ENCODE data around the gene SAPCD2.

The SAPCD2 gene

DNA sequence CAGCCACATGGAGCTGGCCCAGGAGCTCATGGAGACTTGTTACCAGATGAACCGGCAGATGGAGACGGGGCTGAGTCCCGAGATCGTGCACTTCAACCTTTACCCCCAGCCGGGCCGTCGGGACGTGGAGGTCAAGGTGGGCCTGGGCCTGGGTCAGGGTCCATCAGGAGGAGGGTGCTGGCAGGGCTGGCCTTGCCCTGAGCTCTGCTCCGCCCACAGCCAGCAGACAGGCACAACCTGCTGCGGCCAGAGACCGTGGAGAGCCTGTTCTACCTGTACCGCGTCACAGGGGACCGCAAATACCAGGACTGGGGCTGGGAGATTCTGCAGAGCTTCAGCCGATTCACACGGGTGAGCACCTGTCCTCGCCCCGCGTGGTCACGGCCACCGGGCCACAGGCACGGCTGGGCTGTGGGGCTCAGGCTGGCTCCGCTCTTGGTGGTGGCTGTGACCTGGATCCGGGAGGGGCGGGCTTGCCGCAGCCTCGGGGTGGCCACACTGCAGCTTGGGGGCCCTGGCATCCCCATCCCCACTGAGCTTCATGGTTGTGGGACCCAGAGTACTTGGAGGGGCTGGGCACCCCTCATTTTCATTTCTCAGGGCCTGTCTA is 37.1 kb upstream of the SAPCD2 start:
- in situ Hi-C loops (cut with HindIII; ENCODE audit: low sequenced_read_pairs), result no loop called here
- no peak overlapping the region for H3K4me3 ChIP-seq (ENCODE audit: low read depth, low read length)
- TF ChIP-seq, protein P1, sequence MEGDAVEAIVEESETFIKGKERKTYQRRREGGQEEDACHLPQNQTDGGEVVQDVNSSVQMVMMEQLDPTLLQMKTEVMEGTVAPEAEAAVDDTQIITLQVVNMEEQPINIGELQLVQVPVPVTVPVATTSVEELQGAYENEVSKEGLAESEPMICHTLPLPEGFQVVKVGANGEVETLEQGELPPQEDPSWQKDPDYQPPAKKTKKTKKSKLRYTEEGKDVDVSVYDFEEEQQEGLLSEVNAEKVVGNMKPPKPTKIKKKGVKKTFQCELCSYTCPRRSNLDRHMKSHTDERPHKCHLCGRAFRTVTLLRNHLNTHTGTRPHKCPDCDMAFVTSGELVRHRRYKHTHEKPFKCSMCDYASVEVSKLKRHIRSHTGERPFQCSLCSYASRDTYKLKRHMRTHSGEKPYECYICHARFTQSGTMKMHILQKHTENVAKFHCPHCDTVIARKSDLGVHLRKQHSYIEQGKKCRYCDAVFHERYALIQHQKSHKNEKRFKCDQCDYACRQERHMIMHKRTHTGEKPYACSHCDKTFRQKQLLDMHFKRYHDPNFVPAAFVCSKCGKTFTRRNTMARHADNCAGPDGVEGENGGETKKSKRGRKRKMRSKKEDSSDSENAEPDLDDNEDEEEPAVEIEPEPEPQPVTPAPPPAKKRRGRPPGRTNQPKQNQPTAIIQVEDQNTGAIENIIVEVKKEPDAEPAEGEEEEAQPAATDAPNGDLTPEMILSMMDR (IDR thresholded peaks at IDR 0.05; ENCODE audit: low read depth, low read length, missing control alignments), result no peak
- no peak for DNase-seq (ENCODE audit: low read depth)

DNA sequence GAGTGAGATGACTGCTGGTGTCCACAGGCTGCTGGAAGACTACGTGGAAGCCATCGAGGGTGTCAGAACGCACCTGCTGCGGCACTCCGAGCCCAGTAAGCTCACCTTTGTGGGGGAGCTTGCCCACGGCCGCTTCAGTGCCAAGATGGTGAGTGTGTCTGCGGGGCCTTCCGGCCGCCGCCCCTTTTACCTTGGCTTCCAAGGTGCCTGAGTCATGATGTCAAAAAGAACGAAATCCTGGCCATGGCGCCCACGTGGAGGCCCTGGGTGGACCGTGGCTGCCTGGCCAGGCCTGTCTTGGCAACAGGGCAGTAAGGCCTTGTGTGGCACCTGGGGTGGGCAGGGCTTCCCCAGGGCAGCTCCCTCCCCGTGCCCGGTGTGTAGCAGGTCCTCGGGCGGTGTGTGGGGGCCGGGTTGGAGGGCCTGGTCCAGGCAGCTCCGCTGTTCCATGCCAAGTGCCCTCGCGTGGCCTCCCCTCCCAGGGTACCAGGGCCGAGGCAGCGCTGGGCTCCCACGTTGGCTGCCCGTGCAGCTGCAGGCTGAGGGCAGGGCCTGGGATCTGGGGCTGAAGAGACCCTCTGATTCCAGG is 36.4 kb upstream of the SAPCD2 start:
- DNase-seq (ENCODE audit: low read depth), result no peak
- in situ Hi-C loops (cut with HindIII; ENCODE audit: low sequenced_read_pairs), result no loop called here
- H3K4me3 ChIP-seq (ENCODE audit: low read depth, low read length), result no peak overlapping the region
- TF ChIP-seq, protein P1 (IDR thresholded peaks at IDR 0.05; ENCODE audit: low read depth, low read length, missing control alignments), result no peak

DNA sequence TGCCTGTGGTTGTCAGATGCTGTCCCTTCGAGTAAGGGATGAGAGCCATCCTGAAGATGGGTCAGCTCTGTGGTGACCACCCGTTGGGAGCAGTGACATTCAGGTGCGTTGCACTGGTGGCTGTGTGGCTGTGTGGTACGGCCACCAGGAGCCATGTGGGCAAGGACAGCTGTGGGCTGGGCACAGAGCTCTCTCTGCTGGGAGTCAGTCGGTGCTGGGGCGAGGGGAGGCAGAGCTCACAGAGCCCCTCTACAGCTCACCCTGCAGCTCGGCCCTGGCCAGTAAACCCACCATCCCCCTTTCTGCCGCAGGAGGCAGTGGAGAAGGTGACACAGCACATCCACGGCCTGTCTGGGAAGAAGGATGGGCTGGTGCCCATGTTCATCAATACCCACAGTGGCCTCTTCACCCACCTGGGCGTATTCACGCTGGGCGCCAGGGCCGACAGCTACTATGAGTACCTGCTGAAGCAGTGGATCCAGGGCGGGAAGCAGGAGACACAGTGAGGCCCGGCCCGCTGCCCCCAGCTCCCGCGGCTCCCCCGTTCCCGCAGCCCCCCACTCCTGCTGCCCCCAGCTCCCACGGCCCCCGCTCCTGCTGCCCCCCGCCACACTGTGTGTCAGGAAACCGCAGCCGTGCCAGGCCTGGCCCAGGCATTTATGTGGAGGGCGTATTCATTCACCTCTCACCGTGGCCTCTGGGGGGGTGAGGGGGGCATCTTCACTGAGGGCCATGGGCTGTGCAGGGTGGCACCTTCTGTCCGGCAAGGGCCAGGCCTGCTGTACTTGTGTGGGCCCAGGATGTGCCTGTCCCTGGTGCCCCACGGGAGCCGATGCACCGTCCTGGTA is 35.7 kb upstream of the SAPCD2 start:
- no peak for DNase-seq (ENCODE audit: low read depth)
- in situ Hi-C loops (cut with HindIII; ENCODE audit: low sequenced_read_pairs), result no loop called here
- TF ChIP-seq, protein P1 (IDR thresholded peaks at IDR 0.05; ENCODE audit: low read depth, low read length, missing control alignments), result no peak
- H3K4me3 ChIP-seq (ENCODE audit: low read depth, low read length), result no peak overlapping the region

DNA sequence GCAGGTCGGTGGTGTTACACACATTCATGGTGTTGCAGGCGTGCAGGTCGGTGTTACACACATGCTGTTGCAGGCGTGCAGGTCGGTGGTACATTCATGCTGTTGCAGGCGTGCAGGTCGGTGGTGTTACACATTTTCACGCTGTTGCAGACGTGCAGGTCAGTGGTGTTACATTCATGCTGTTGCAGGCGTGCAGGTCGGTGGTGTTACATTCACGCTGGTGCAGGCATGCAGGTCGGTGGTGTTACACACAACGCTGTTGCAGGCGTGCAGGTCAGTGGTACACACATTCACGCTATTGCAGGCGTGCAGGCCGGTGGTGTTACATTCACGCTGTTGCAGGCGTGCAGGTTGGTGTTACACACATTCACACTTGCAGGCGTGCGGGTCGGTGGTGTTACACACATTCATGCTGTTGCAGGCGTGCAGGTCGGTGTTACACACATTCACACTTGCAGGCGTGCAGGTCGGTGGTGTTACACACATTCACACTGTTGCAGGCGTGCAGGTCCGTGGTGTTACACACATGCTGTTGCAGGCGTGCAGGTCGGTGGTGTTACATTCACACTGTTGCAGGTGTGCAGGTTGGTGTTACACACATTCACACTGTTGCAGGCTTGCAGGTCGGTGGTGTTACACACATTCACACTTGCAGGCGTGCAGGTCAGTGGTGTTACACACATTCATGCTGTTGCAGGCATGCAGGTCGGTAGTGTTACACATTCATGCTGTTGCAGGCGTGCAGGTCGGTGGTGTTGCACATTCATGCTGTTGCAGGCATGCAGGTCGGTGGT is 33.0 kb upstream of the SAPCD2 start:
- no peak for DNase-seq (ENCODE audit: low read depth)
- H3K4me3 ChIP-seq (ENCODE audit: low read depth, low read length), result no peak overlapping the region
- in situ Hi-C loops (cut with HindIII; ENCODE audit: low sequenced_read_pairs), result no loop called here
- TF ChIP-seq, protein P1 (IDR thresholded peaks at IDR 0.05; ENCODE audit: low read depth, low read length, missing control alignments), result no peak

DNA sequence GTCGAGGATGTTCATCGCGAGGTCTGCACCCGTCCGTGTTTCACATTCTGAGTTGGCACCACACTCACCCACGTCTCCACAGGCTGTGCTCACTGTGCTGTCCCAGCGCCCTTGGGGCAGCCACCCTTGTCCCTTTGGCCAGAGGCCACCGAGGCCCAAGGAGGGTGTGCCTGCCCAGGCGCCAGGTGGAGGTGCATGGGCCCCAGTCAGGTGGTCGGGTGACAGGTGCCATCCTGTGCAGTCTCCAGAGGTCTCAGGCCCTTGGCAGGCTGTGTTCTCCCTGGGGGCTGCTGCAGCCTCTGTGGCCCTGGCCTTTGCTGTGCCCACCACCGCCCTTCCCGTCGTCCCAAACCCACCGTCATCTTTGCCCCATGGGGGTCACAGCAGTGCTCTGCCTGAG is 28.9 kb upstream of the SAPCD2 start:
- no peak overlapping the region for H3K4me3 ChIP-seq (ENCODE audit: low read depth, low read length)
- TF ChIP-seq, protein P1 (IDR thresholded peaks at IDR 0.05; ENCODE audit: low read depth, low read length, missing control alignments), result no peak
- no peak for DNase-seq (ENCODE audit: low read depth)
- in situ Hi-C loops (cut with HindIII; ENCODE audit: low sequenced_read_pairs), result no loop called here

All from astrocyte of the cerebellum (primary cell).